ENCODE measurements around the gene LRRC38. TPM values are rescaled to one million over a fixed set of nuclear protein-coding genes. Genes with fewer than 3 reads are reported as not detected.
A peak's percentile ranks its signal among the peaks of the same experiment; 100 is the strongest.

LRRC38 gene
- total RNA-seq, 6 donors from 2014 or later, result 0.11 TPM; not detected in 5

GRCh38 chr1:13544221-13544556 is 30.4 kb upstream of the LRRC38 start:
- Histone ChIP-seq H3K27me3 (no peaks in the 10 kb centered on the region), H3K9me3 (no peaks in the 10 kb centered on the region), H3K36me3 (no peaks in the 10 kb centered on the region), H3K4me3 (no peak overlapping the region), H3K4me1 (peaks cover 0 to 9% (median 4%) of the 10 kb centered on the region in 4 donors), H3K27ac (no peak overlapping the region)
- DNase-seq, result no peak
- WGBS, 2 donors, result 70 to 88% methylated on average over 3 to 5 of the region's 5 CpGs
- no peak for TF ChIP-seq POLR2A (IDR thresholded peaks at IDR 0.05)
- TF ChIP-seq EP300 (IDR thresholded peaks at IDR 0.05), result no peak
- TF ChIP-seq CTCF (IDR thresholded peaks at IDR 0.05), result peak in 2 of 6 experiments; percentile 2
- no peak for ATAC-seq (ENCODE audit: low FRiP score in 2 of 2)

GRCh38 chr1:13543451-13544220 is 29.8 kb upstream of the LRRC38 start:
- H3K27ac ChIP-seq, result peak overlapping the region in 3 of 4 donors; percentile 22 to 34 (median 27)
- H3K4me3 ChIP-seq, result no peak overlapping the region
- peaks cover 0 to 9% (median 4%) of the 10 kb centered on the region in 4 donors for H3K4me1 ChIP-seq
- no peaks in the 10 kb centered on the region for H3K27me3 ChIP-seq
- H3K9me3 ChIP-seq, result no peaks in the 10 kb centered on the region
- peak; percentile 61 to 67 for ATAC-seq (ENCODE audit: low FRiP score in 2 of 2)
- 44 to 47% methylated on average over 20 of the region's 20 CpGs for WGBS, 2 donors
- peak in 1 of 2 donors; percentile 44 for DNase-seq
- no peaks in the 10 kb centered on the region for H3K36me3 ChIP-seq
- TF ChIP-seq CTCF (IDR thresholded peaks at IDR 0.05), result peak; percentile 30 to 67 (median 42)
- TF ChIP-seq EP300 (IDR thresholded peaks at IDR 0.05), result no peak
- no peak for TF ChIP-seq POLR2AphosphoS5 (IDR thresholded peaks at IDR 0.05)
- no peak for TF ChIP-seq POLR2A (IDR thresholded peaks at IDR 0.05)

- no peak for TF ChIP-seq POLR2A (IDR thresholded peaks at IDR 0.05)
- no peak for TF ChIP-seq POLR2AphosphoS5 (IDR thresholded peaks at IDR 0.05)
- no peak for TF ChIP-seq EP300 (IDR thresholded peaks at IDR 0.05)
- no peak for TF ChIP-seq CTCF (IDR thresholded peaks at IDR 0.05)
- H3K4me1 ChIP-seq, result peaks cover 0 to 9% (median 4%) of the 10 kb centered on the region in 4 donors
- no peaks in the 10 kb centered on the region for H3K27me3 ChIP-seq
- H3K27ac ChIP-seq, result no peak overlapping the region
- no peaks in the 10 kb centered on the region for H3K36me3 ChIP-seq
- no peak overlapping the region for H3K4me3 ChIP-seq
- DNase-seq, result no peak
- ATAC-seq (ENCODE audit: low FRiP score in 2 of 2), result no peak
- 89% methylated on average over 13 of the region's 13 CpGs for WGBS, 2 donors
- no peaks in the 10 kb centered on the region for H3K9me3 ChIP-seq
Observed at GRCh38 chr1:13541435-13542215, 27.8 kb upstream of the LRRC38 start.

GRCh38 chr1:13540866-13541265 is 27.1 kb upstream of the LRRC38 start:
- Histone ChIP-seq H3K36me3 (no peaks in the 10 kb centered on the region), H3K27me3 (no peaks in the 10 kb centered on the region), H3K4me1 (peaks cover 0 to 9% (median 4%) of the 10 kb centered on the region in 4 donors), H3K4me3 (no peak overlapping the region), H3K9me3 (no peaks in the 10 kb centered on the region), H3K27ac (no peak overlapping the region)
- TF ChIP-seq POLR2A (IDR thresholded peaks at IDR 0.05) (no peak), CTCF (IDR thresholded peaks at IDR 0.05) (no peak), EP300 (IDR thresholded peaks at IDR 0.05) (no peak), POLR2AphosphoS5 (IDR thresholded peaks at IDR 0.05) (no peak)
- ATAC-seq (ENCODE audit: low FRiP score in 2 of 2), result no peak
- DNase-seq, result no peak
- WGBS, 2 donors, result 60 to 80% methylated on average over 7 to 8 of the region's 8 CpGs

All from upper lobe of left lung (tissue), 6 donors.